Activated T-helper 9 cell treated with anti-CD3 and anti-CD28 coated beads, Interleukin-2, amount 50 U/mL, for 16 hours (primary cell): Measurements from ENCODE around the gene IGF1R.

Experiments
- DNase-seq: peaks from one replicate; pipeline ENCODE4 v3.0.0-alpha.2; 2020; ENCODE audit warnings: low read depth

Gene IGF1R

GRCh38 chr15:98796685-98797357, 148.5 kb downstream of the IGF1R start:
- no peak for DNase-seq

GRCh38 chr15:98798375-98798893, 150.1 kb downstream of the IGF1R start:
- no peak for DNase-seq

- DNase-seq, result no peak
Measured at GRCh38 chr15:98799461-98800390, 151.4 kb downstream of the IGF1R start.

GRCh38 chr15:98800437-98801233, 152.3 kb downstream of the IGF1R start:
- no peak for DNase-seq

GRCh38 chr15:98801234-98801561, 152.9 kb downstream of the IGF1R start:
- no peak for DNase-seq

GRCh38 chr15:98802187-98802586, 153.8 kb downstream of the IGF1R start:
- DNase-seq, result no peak

- DNase-seq, result no peak
Measured at GRCh38 chr15:98803228-98804056, 155.1 kb downstream of the IGF1R start.

- no peak for DNase-seq
Measured at GRCh38 chr15:98804057-98804380, 155.7 kb downstream of the IGF1R start.

- DNase-seq, result no peak
Measured at GRCh38 chr15:98805434-98806274, 157.3 kb downstream of the IGF1R start.

- DNase-seq, result no peak
Measured at GRCh38 chr15:98806275-98806895, 158.0 kb downstream of the IGF1R start.

- no peak for DNase-seq
Measured at GRCh38 chr15:98807262-98807661, 158.9 kb downstream of the IGF1R start.

- DNase-seq, result no peak
Measured at GRCh38 chr15:98809273-98809672, 160.9 kb downstream of the IGF1R start.

GRCh38 chr15:98812716-98813446, 164.5 kb downstream of the IGF1R start:
- DNase-seq, result no peak

- DNase-seq, result no peak
Measured at GRCh38 chr15:98813951-98814350, 165.6 kb downstream of the IGF1R start.

- DNase-seq, result no peak
Measured at GRCh38 chr15:98815207-98815606, 166.9 kb downstream of the IGF1R start.

- DNase-seq, result no peak
Measured at GRCh38 chr15:98817745-98818144, 169.4 kb downstream of the IGF1R start.

GRCh38 chr15:98823012-98823458, 174.7 kb downstream of the IGF1R start:
- no peak for DNase-seq

GRCh38 chr15:98823616-98824015, 175.3 kb downstream of the IGF1R start:
- DNase-seq, result no peak

- no peak for DNase-seq
Measured at GRCh38 chr15:98824595-98824994, 176.3 kb downstream of the IGF1R start.
